Measurements from ENCODE around the gene MTR.

The MTR gene

GRCh38 chr1:236952246-236953003 is 157.3 kb downstream of the MTR start:
- no peak for DNase-seq (ENCODE audit: low spot score)

- DNase-seq (ENCODE audit: low spot score): no peak
These were observed 158.1 kb downstream of the MTR start for GRCh38 chr1:236953151-236953700.

Data from AG08395 (cell line).